SW 1271 (cell line): ENCODE measurements around the gene CDKN2B.

Source experiments
- DNase-seq, 2 experiments: peaks; one replicate each; lab custom pipeline; 2025; lab: John Stamatoyannopoulos, UW

The CDKN2B gene

DNA sequence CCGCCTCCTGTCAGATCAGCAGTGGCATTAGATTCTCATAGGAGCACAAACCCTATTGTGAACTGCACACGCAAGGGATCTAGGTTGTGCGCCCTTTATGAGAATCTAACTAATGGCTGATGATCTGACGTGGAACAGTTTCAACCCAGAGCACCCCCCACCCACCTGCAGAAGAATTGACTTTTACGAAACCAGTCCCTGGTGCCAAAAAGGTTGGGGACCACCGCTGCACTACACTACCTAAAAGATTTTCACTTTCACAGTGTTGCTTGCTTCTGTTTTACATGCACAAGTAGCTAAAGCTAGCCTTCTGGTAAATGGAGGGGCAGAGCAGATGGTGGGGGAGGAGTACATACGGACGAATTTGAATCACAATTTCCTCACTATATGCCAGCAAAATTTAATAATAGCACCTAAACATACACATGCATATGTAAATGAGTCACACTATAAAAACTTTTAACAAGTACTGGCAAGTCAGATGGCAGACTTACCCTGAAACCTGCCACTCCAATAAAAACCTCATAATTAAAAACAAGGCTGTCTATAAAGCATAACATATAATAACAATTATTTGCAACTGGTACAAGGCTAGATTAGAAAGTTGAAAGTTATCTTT is 24.0 kb upstream of the CDKN2B start:
- no peak for DNase-seq

DNA sequence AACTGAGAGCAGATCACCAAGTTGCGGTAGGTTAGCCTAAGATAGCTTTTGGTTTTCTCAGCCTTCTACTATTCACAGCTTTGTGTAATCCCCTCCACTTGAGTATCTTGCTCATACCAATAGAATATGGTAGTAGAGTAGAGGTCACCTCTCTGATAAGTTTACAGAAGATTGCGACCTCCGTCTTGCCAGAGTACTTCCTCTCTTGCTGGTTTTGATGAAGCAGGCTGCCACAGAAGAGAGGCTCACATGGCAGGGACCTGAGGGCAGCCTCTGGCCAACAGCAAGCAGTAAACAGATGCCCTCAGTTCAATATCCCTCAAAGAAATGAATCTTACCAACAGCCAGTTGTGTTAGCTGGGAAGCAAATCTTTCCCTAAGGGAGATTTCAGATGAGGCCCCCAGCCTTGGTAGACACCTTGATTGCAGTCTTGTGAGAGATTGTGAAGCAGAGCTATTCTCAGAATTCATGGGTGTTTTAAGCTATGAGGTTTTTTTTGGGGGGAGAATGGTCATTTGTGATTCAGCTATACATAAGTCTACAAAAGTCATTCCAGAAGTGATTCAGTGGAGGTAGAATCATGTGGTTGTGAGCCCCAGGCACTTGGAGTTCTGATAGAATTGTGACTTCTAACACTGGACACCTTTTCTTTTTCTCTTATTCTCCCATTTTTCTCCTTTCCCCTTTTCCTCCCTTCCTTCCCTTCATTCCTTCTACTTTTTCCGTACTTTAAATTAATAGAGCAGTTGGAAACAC is 22.7 kb upstream of the CDKN2B start:
- no peak for DNase-seq

GRCh38 chr9:22030101-22030598 is 21.0 kb upstream of the CDKN2B start:
- no peak for DNase-seq

DNA sequence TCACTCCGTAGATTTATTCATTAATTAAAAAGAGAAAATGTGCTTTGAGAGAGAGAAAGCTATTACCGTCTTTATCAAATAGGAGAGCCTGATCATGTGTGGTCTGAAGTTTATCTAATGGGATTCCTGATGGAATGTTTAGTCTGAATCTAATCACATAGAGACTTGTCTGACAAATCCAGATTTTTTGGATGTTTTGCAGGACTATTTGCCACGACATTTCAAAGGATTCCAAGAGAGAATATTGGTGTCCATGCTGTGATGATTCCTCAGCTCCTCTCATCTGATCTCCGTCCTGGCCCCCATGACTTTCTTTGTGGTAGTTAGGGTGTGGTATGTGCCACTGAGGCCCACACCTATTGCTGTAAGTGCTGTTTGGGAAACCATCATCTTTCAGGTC is 20.1 kb upstream of the CDKN2B start:
- no peak for DNase-seq

GRCh38 chr9:22028394-22028793 is 19.3 kb upstream of the CDKN2B start:
- DNase-seq = no peak

DNA sequence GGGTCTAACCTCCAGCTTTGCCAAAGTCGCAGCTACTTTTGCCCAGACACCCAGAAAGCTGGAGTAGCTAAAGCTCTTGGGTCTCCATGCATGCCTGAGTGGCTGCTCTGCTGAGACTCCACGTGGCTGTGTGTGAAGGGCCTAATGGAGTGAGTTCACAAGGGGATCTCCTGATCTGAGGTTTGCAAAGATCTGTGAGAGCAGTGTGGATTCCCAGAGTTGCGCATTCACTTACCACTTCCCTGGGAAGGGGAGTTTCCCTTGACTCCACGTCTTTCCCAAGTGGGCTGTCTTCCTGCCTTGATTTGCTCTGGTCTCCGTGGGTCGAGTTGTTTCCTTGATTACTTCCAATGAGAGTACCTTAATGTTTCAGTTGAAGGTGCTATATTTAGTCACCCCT is 17.6 kb upstream of the CDKN2B start:
- no peak for DNase-seq

GRCh38 chr9:22022396-22022795 is 13.3 kb upstream of the CDKN2B start:
- DNase-seq = no peak

- DNase-seq = no peak
These were observed 1.9 kb upstream of the CDKN2B start for GRCh38 chr9:22010866-22011625.

DNA sequence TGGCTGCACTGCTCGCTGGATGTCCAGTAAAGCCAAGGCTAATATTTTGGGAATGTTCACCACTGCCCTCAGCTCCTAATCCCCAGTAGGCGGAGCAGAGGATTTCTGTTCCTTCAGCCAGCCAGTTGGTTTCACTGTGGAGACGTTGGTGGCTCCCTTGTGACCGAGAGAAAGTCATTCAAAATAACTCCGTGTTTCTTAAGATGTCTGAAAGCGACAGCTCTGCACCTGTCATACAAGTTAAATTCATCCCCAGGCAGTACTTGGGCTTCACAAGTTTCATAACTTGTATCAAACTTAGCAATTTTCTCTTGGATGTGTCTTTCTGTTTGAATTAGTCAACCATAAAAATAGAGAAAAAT is 382 bp upstream of the CDKN2B start:
- no peak for DNase-seq

GRCh38 chr9:22008384-22008716 is 755 bp downstream of the CDKN2B start:
- DNase-seq = no peak

GRCh38 chr9:22005702-22006606 is 3.2 kb downstream of the CDKN2B start:
- DNase-seq = no peak

- DNase-seq = no peak
These were observed 3.9 kb downstream of the CDKN2B start for GRCh38 chr9:22005021-22005701.

- no peak for DNase-seq
These were observed 7.1 kb downstream of the CDKN2B start for GRCh38 chr9:22002038-22002437.

DNA sequence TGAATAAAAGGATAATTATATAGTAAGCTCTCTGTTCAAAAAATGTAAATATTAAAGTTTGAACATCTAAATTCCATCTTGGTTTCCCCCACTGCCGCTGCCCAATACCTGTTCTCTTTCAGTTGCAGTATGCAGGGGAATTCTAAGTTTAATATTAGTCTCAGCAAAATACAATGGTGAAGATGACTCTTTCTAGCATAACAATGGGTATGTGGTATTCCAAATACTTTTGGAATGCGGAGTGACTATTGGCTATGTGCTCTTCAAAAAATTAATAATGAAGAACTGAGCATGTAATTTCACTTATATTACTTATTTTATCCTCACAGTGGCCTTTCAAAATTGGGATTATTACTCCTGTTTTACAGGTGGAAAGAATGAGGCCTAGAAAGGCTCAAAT is 11.1 kb downstream of the CDKN2B start:
- DNase-seq = no peak

DNA sequence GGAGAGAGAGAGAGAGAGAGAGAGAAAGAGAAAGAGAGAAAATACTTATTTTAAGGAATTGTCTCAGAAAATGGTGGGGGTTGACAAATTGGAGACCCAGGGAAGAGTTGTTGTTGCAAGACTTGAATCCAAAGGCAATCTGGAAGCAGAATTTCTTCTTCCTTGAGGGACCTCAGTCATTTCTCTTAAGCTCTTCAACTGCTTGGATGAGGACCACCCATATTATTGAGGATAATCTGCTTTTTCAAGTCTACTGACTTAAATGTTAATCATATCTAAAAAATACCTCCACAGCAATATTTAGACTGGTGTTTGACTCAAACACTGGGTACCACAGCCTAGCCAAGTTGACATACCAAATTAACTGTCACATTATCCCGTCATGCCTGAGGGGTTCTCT is 11.6 kb downstream of the CDKN2B start:
- no peak for DNase-seq

DNA sequence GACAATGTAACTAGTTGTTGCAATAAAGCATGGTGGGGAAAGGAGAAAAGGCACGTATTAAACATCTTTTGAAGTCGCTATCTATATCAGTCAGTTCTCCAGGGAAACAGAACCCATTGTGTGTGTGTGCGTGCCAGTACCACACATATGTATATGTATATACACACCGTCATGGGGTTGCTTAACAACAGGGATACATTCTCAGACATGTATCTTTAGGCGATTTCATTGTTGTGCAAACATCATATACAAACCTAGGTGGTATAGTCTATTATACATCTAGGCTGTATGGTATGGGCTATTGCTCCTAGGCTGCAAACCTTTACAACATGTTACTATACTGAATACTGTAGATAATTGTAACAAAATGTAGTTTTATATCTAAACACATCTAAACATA is 12.2 kb downstream of the CDKN2B start:
- DNase-seq = no peak

GRCh38 chr9:21996438-21996837 is 12.7 kb downstream of the CDKN2B start:
- no peak for DNase-seq

DNA sequence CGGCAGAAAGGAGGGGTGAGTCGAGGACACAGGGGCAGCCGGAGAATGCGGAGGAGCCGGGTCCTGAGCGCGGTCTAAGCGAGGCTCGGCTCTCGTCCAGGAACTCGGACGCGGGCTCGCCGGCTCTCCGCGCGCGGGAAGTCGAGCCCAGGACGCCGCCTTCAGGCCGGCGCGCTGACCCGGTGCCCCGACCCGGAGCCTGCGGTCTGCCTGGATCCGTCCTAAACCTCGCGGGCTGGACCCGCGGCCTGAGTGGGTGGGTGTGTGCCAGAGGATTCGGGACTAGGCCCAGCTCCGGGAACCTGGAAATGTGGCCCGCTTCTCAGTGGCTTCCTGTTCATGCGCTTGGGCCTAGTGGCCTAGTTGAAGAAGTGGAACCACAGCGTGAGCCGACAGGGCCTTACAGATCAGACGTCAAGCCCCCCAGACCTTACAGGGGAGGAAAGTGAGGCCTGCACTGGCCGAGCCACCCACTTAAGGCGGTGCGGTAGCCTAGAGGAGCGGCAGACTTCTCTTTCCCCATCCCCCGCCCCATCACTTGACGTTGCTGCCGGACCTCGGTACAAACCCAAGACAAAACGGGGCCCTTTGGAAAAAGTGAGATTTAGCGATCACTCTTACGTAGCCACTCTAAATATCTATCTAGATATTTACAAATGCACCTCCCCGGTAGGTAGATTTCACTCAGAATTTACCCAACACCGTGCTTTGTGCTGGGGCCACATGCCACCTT is 13.3 kb downstream of the CDKN2B start:
- no peak for DNase-seq

GRCh38 chr9:21995006-21995665 is 14.0 kb downstream of the CDKN2B start:
- no peak for DNase-seq

- DNase-seq = no peak
These were observed 14.5 kb downstream of the CDKN2B start, which contains the start of gene CDKN2B-AS1 for GRCh38 chr9:21994556-21995005. TSS of gene CDKN2B-AS1 (plus strand) at chr9:21994791.
